ENCODE data around the gene CLIC5.

- TF ChIP-seq CTCF (IDR thresholded peaks at IDR 0.05; ENCODE audit: insufficient read depth, low read depth, low read length) (no peak), EZH2 (IDR thresholded peaks at IDR 0.05; ENCODE audit: insufficient read depth, low read length) (no peak)
Observed at GRCh38 chr6:45966340-45966739, 49.3 kb downstream of the CLIC5 start.

Measured in astrocyte (in vitro differentiated cells and primary cell).